MM.1S (cell line): Measurements from ENCODE around the gene PTPRN2.

Source experiments
- EZH2 ChIP-seq: fragments of 300-600 bp; sonication (generic); optimal IDR thresholded peaks from 2 replicates; pipeline ENCODE3; 2017; ENCODE audit warnings: low read depth, mild to moderate bottlenecking, antibody characterized with exemption, low read length, mixed read lengths
- TF ChIP-seq, protein P1 (sequence below): fragments of 300-600 bp; sonication (generic); IDR thresholded peaks from 2 replicates; pipeline ENCODE4 v1.5.1; 2016; ENCODE audit warnings: antibody characterized with exemption, low read length, mixed read lengths

DNA sequence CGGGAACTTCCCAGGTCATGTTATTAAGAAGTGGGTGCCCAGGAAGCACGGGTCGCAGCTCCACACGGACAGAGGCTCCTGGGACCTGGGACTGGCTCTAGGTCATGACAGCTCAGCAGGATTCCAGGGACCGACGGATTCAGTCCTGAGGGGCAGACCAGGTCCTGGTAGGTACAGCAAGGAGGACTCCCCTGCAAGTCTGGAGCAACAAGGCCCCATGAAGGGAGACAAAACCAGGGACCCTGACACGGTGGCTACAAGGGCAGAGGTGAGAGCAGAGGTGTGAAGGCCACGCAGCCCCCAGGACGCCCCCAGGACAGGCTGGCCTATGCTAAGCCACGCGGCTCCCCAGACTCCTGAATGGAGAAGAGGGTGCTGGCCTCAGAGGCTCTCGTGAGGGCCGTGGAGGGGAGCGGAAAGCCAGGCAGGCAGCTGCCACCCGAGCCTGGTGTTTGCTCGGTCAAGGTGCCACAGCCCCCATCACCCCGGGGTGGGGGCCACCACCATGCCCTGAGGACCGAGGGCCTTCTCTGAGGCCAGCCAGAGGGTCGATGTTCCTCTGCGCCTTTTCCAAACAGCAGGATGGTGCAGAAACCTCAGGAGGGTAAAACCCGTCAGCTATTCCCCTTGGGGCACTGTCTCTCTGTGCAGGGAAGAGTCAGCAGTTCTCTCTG lies 348.9 kb downstream of the PTPRN2 start:
- TF ChIP-seq, protein P1, sequence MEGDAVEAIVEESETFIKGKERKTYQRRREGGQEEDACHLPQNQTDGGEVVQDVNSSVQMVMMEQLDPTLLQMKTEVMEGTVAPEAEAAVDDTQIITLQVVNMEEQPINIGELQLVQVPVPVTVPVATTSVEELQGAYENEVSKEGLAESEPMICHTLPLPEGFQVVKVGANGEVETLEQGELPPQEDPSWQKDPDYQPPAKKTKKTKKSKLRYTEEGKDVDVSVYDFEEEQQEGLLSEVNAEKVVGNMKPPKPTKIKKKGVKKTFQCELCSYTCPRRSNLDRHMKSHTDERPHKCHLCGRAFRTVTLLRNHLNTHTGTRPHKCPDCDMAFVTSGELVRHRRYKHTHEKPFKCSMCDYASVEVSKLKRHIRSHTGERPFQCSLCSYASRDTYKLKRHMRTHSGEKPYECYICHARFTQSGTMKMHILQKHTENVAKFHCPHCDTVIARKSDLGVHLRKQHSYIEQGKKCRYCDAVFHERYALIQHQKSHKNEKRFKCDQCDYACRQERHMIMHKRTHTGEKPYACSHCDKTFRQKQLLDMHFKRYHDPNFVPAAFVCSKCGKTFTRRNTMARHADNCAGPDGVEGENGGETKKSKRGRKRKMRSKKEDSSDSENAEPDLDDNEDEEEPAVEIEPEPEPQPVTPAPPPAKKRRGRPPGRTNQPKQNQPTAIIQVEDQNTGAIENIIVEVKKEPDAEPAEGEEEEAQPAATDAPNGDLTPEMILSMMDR = no peak
- no peak for TF ChIP-seq EZH2
